ENCODE results near the gene NIN.

DNA sequence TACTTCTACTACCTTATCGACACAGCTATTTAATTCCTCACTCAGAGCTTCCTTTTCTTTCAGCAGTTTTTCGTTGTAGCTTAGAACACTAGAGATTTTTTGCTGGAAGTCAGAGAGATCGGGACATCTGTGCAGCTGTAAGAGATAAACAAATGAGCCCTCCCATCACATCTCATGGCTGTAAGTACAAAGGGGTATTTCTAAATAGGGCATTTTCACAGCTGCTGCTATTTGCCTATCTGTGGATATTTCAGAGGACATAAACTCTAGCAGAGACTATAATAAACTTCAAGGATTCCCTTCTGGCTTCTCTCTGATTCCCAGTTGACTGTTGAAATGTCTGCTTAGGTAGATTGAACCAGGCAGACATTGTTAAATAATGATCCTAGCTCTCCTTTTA, 86.7 kb downstream of the NIN start:
- TF ChIP-seq, protein P1, sequence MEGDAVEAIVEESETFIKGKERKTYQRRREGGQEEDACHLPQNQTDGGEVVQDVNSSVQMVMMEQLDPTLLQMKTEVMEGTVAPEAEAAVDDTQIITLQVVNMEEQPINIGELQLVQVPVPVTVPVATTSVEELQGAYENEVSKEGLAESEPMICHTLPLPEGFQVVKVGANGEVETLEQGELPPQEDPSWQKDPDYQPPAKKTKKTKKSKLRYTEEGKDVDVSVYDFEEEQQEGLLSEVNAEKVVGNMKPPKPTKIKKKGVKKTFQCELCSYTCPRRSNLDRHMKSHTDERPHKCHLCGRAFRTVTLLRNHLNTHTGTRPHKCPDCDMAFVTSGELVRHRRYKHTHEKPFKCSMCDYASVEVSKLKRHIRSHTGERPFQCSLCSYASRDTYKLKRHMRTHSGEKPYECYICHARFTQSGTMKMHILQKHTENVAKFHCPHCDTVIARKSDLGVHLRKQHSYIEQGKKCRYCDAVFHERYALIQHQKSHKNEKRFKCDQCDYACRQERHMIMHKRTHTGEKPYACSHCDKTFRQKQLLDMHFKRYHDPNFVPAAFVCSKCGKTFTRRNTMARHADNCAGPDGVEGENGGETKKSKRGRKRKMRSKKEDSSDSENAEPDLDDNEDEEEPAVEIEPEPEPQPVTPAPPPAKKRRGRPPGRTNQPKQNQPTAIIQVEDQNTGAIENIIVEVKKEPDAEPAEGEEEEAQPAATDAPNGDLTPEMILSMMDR (IDR thresholded peaks at IDR 0.05): no peak
- TF ChIP-seq POLR2A (IDR thresholded peaks at IDR 0.05) (no peak), POLR2AphosphoS5 (IDR thresholded peaks at IDR 0.05) (no peak), EP300 (IDR thresholded peaks at IDR 0.05) (no peak)
